ENCODE results near the gene COL6A2.
"Not testable (repeated sequence)": the region's sequence is repeated elsewhere in the genome, so short reads cannot be mapped to it uniquely, and the experiment has no call there.

COL6A2 gene

GRCh38 chr21:46104104-46104503 lies 6.2 kb downstream of the COL6A2 start:
- no peaks in the 10 kb centered on the region for H3K4me1 ChIP-seq (ENCODE audit: control insufficient read depth, low read length)
- H3K4me3 ChIP-seq (ENCODE audit: low read length) = no peak overlapping the region
- no peaks in the 10 kb centered on the region for H3K27me3 ChIP-seq (ENCODE audit: control insufficient read depth, low read length)
- TF ChIP-seq EZH2phosphoT487 (IDR thresholded peaks at IDR 0.05; ENCODE audit: borderline replicate concordance, low read length) (no peak), CTCF (IDR thresholded peaks at IDR 0.05; ENCODE audit: low read depth, low read length, poor library complexity, severe bottlenecking) (no peak)
- H3F3A ChIP-seq (ENCODE audit: control insufficient read depth, insufficient read depth) = no peaks in the 10 kb centered on the region
- no peak overlapping the region for H3K4me2 ChIP-seq (ENCODE audit: low read length)
- H3K9me2 ChIP-seq (replicated peaks; ENCODE audit: control insufficient read depth, low read length) = no peaks in the 10 kb centered on the region
- no peaks in the 10 kb centered on the region for H3K36me3 ChIP-seq (ENCODE audit: control insufficient read depth, low read length)
- no peaks in the 10 kb centered on the region for H4K20me1 ChIP-seq (ENCODE audit: control insufficient read depth, insufficient read depth, low read depth, low read length)
- peaks cover 5% of the 10 kb centered on the region; the same call in 1 of the 2 replicates for H3K9me3 ChIP-seq (ENCODE audit: control insufficient read depth, insufficient read depth, low read length)
- no peak overlapping the region for H3K27ac ChIP-seq (ENCODE audit: low read depth, low read length)
- H3K79me2 ChIP-seq (ENCODE audit: control insufficient read depth, low read length) = no peaks in the 10 kb centered on the region

- not testable (repeated sequence) for H3K36me3 ChIP-seq (ENCODE audit: control insufficient read depth, low read length); H3F3A ChIP-seq (ENCODE audit: control insufficient read depth, insufficient read depth); H3K4me3 ChIP-seq (ENCODE audit: low read length); H3K27ac ChIP-seq (ENCODE audit: low read depth, low read length); H3K4me1 ChIP-seq (ENCODE audit: control insufficient read depth, low read length); H3K79me2 ChIP-seq (ENCODE audit: control insufficient read depth, low read length); H4K20me1 ChIP-seq (ENCODE audit: control insufficient read depth, insufficient read depth, low read depth, low read length); H3K9me2 ChIP-seq (replicated peaks; ENCODE audit: control insufficient read depth, low read length); H3K4me2 ChIP-seq (ENCODE audit: low read length); H3K27me3 ChIP-seq (ENCODE audit: control insufficient read depth, low read length)
- peaks cover 23% of the 10 kb centered on the region; the same call in 1 of the 2 replicates for H3K9me3 ChIP-seq (ENCODE audit: control insufficient read depth, insufficient read depth, low read length)
Observed at GRCh38 chr21:46107376-46107775, 9.5 kb downstream of the COL6A2 start.

GRCh38 chr21:46108827-46109312 lies 11.0 kb downstream of the COL6A2 start:
- H3K27ac ChIP-seq (ENCODE audit: low read depth, low read length) = no peak overlapping the region
- H3K27me3 ChIP-seq (ENCODE audit: control insufficient read depth, low read length) = no peaks in the 10 kb centered on the region
- no peaks in the 10 kb centered on the region for H3K36me3 ChIP-seq (ENCODE audit: control insufficient read depth, low read length)
- H3K9me2 ChIP-seq (replicated peaks; ENCODE audit: control insufficient read depth, low read length) = no peaks in the 10 kb centered on the region
- H3K79me2 ChIP-seq (ENCODE audit: control insufficient read depth, low read length) = no peaks in the 10 kb centered on the region
- H4K20me1 ChIP-seq (ENCODE audit: control insufficient read depth, insufficient read depth, low read depth, low read length) = no peaks in the 10 kb centered on the region
- peaks cover 28% of the 10 kb centered on the region; the same call in 1 of the 2 replicates for H3K9me3 ChIP-seq (ENCODE audit: control insufficient read depth, insufficient read depth, low read length)
- H3K4me3 ChIP-seq (ENCODE audit: low read length) = no peak overlapping the region
- H3K4me1 ChIP-seq (ENCODE audit: control insufficient read depth, low read length) = no peaks in the 10 kb centered on the region
- no peak overlapping the region for H3K4me2 ChIP-seq (ENCODE audit: low read length)
- TF ChIP-seq EZH2phosphoT487 (IDR thresholded peaks at IDR 0.05; ENCODE audit: borderline replicate concordance, low read length) = no peak
- TF ChIP-seq CTCF (IDR thresholded peaks at IDR 0.05; ENCODE audit: low read depth, low read length, poor library complexity, severe bottlenecking) = no peak
- no peaks in the 10 kb centered on the region for H3F3A ChIP-seq (ENCODE audit: control insufficient read depth, insufficient read depth)

- no peak overlapping the region for H3K4me3 ChIP-seq (ENCODE audit: low read length)
- no peak overlapping the region for H3K4me2 ChIP-seq (ENCODE audit: low read length)
- no peaks in the 10 kb centered on the region for H3K9me2 ChIP-seq (replicated peaks; ENCODE audit: control insufficient read depth, low read length)
- no peak overlapping the region for H3K27ac ChIP-seq (ENCODE audit: low read depth, low read length)
- no peaks in the 10 kb centered on the region for H3K79me2 ChIP-seq (ENCODE audit: control insufficient read depth, low read length)
- H3K36me3 ChIP-seq (ENCODE audit: control insufficient read depth, low read length) = no peaks in the 10 kb centered on the region
- TF ChIP-seq CTCF (IDR thresholded peaks at IDR 0.05; ENCODE audit: low read depth, low read length, poor library complexity, severe bottlenecking) (no peak), EZH2phosphoT487 (IDR thresholded peaks at IDR 0.05; ENCODE audit: borderline replicate concordance, low read length) (no peak)
- H4K20me1 ChIP-seq (ENCODE audit: control insufficient read depth, insufficient read depth, low read depth, low read length) = no peaks in the 10 kb centered on the region
- no peaks in the 10 kb centered on the region for H3F3A ChIP-seq (ENCODE audit: control insufficient read depth, insufficient read depth)
- no peaks in the 10 kb centered on the region for H3K4me1 ChIP-seq (ENCODE audit: control insufficient read depth, low read length)
- peaks cover 28% of the 10 kb centered on the region; the same call in 1 of the 2 replicates for H3K9me3 ChIP-seq (ENCODE audit: control insufficient read depth, insufficient read depth, low read length)
- H3K27me3 ChIP-seq (ENCODE audit: control insufficient read depth, low read length) = no peaks in the 10 kb centered on the region
Observed at GRCh38 chr21:46109313-46110221, 11.7 kb downstream of the COL6A2 start.

Data from DOHH2 (cell line).